NB4 (cell line): ENCODE results near the gene GATAD2B.

Experiments
- MYC ChIP-seq: IDR thresholded peaks from 2 replicates; pipeline ENCODE4 v1.6.1; 2011; ENCODE audit warnings: low read depth, low read length
- POLR2A ChIP-seq: IDR thresholded peaks from 2 replicates; pipeline ENCODE4 v1.6.1; 2011; ENCODE audit warnings: mild to moderate bottlenecking; ENCODE audit not compliant: insufficient read length; ENCODE audit errors: extremely low read depth
- TF ChIP-seq, protein P1 (sequence below): IDR thresholded peaks from one replicate; pipeline ENCODE4 v1.5.1; 2012; ENCODE audit warnings: low read depth, low read length

DNA sequence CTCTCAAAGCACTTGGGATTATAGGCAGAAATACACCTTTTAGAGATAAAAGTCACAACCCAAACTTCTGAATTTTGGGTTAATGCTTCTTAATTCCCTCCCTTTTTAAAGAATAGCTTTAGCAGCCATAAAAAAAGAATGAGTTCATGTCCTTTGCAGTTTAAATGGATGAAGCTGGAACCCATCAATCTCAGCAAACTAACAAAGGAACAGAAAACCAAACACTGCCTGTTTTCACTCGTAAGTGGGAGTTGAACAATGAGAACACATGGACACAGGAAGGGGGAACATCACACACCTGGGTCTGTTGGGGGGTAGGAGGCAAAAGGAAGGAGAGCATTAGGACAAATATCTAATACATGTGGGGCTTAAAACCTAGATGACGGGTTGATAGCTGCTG lies 91.7 kb downstream of the GATAD2B start:
- TF ChIP-seq, protein P1, sequence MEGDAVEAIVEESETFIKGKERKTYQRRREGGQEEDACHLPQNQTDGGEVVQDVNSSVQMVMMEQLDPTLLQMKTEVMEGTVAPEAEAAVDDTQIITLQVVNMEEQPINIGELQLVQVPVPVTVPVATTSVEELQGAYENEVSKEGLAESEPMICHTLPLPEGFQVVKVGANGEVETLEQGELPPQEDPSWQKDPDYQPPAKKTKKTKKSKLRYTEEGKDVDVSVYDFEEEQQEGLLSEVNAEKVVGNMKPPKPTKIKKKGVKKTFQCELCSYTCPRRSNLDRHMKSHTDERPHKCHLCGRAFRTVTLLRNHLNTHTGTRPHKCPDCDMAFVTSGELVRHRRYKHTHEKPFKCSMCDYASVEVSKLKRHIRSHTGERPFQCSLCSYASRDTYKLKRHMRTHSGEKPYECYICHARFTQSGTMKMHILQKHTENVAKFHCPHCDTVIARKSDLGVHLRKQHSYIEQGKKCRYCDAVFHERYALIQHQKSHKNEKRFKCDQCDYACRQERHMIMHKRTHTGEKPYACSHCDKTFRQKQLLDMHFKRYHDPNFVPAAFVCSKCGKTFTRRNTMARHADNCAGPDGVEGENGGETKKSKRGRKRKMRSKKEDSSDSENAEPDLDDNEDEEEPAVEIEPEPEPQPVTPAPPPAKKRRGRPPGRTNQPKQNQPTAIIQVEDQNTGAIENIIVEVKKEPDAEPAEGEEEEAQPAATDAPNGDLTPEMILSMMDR: no peak
- TF ChIP-seq POLR2A (no peak), MYC (no peak)
